ENCODE data around the gene TMEM256. TPM values are rescaled to one million over a fixed set of nuclear protein-coding genes. Genes with fewer than 3 reads are reported as not detected.

The TMEM256 gene
- total RNA-seq, 1 experiment from 2014 or later: 151 TPM

DNA sequence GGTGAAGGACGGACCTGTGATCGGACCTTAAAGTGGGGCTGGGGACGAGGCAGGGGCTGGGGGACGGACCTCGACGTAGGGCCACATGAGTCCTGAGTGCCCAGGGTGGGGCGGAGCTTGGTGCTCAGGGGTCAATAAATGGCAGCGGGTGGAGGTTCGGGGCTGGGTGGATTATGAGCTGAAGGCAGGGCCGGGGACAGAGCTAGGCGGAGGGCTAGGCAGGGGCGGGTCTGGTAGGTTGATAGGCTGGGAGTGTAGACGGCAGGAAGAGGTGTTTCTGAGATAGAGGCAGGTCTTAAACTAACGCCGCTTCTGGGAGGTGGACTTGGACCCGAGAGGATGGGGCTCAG is 41.7 kb upstream of the TMEM256 start:
- no peak overlapping the region for H3K9ac ChIP-seq (ENCODE audit: extremely low read depth, insufficient read length, low read length)
- H3K4me3 Mint-ChIP-seq: peak overlapping the region; percentile 81 to 94
- peaks cover 7 to 23% (median 13%) of the 10 kb centered on the region in 3 experiments for H3K36me3 Mint-ChIP-seq (ENCODE audit: insufficient read depth in 1 of 3, low read depth in 3 of 3)
- H2BK20ac ChIP-seq (ENCODE audit: low read depth, low read length, poor library complexity, severe bottlenecking): no peak overlapping the region
- H2BK5ac ChIP-seq (ENCODE audit: insufficient read length, low read length): no peak overlapping the region
- no peak overlapping the region for H4K8ac ChIP-seq (replicated peaks; ENCODE audit: insufficient read length, low read depth, low read length)
- no peak overlapping the region for H3K14ac ChIP-seq (ENCODE audit: insufficient read depth, low read length)
- H3K27me3 Mint-ChIP-seq (ENCODE audit: low read depth): peaks cover 13% of the 10 kb centered on the region
- no peaks in the 10 kb centered on the region; a peak in 1 of 5 replicates for H3K9me3 Mint-ChIP-seq
- WGBS (ENCODE audit: extremely low coverage, insufficient read length, low lambda C conversion rate): no CpG with 5 or more reads among the region's 16 CpGs
- H4K91ac ChIP-seq (ENCODE audit: insufficient read length, low read depth, low read length): no peak overlapping the region
- no peak overlapping the region for H2BK12ac ChIP-seq (ENCODE audit: insufficient read length, low read depth, low read length)
- H3K4me2 ChIP-seq (ENCODE audit: insufficient read depth, insufficient read length, low read length): peak overlapping the region; percentile 22
- H2BK120ac ChIP-seq (ENCODE audit: low read depth, low read length, poor library complexity, severe bottlenecking): no peak overlapping the region
- H3K23me2 ChIP-seq (ENCODE audit: insufficient read length, low read depth, low read length, poor library complexity, severe bottlenecking): peaks cover 7% of the 10 kb centered on the region
- H2AK5ac ChIP-seq (ENCODE audit: insufficient read length, low read length): no peak overlapping the region
- no peak overlapping the region for H2BK15ac ChIP-seq (ENCODE audit: low read depth, low read length)
- no peak overlapping the region for H3K23ac ChIP-seq (ENCODE audit: insufficient read length, low read depth, low read length)
- no peaks in the 10 kb centered on the region for H4K20me1 ChIP-seq (ENCODE audit: control insufficient read depth, insufficient read depth, insufficient read length)
- no peaks in the 10 kb centered on the region for H3K79me2 ChIP-seq (ENCODE audit: insufficient read depth, low read length)
- peak overlapping the region; percentile 59 for H3K18ac ChIP-seq (ENCODE audit: insufficient read length, low read depth, low read length)
- no peak overlapping the region for H3K4ac ChIP-seq (ENCODE audit: low read depth, low read length)
- H3K4me1 Mint-ChIP-seq: peaks cover 30 to 46% of the 10 kb centered on the region in 2 experiments
- peak overlapping the region; percentile 97 to 99 (median 97) for H3K27ac Mint-ChIP-seq
- H2AFZ ChIP-seq (ENCODE audit: low read length): no peak overlapping the region
- H3K4me1 ChIP-seq (ENCODE audit: insufficient read depth, low read length): no peaks in the 10 kb centered on the region; the same call in 1 of the 2 replicates
- peaks cover 1% of the 10 kb centered on the region; the same call in 1 of the 2 replicates for H3K27me3 ChIP-seq (ENCODE audit: insufficient read depth, low read length)
- H4K5ac ChIP-seq (ENCODE audit: insufficient read length, low read depth, low read length): no peak overlapping the region
- no peaks in the 10 kb centered on the region for H3K9me3 ChIP-seq (ENCODE audit: control insufficient read depth, low read depth, low read length)
- peak; percentile 99 for DNase-seq
- no peak overlapping the region for H3T11ph ChIP-seq (ENCODE audit: low read length)
- no peaks in the 10 kb centered on the region for H3K79me1 ChIP-seq (ENCODE audit: insufficient read depth, low read depth, low read length, poor library complexity, severe bottlenecking)
- TF ChIP-seq CTCF (conservative IDR thresholded peaks at IDR 0.05): no peak
- H3K56ac ChIP-seq (ENCODE audit: insufficient read length, low read depth, low read length): no peak overlapping the region
- no peak overlapping the region for H3K27ac ChIP-seq (ENCODE audit: insufficient read length, low read depth, low read length)

Data from H9 (cell line).